ENCODE measurements around the gene TSPAN14. TPM values are rescaled to one million over a fixed set of nuclear protein-coding genes. Genes with fewer than 3 reads are reported as not detected.

TSPAN14 gene
- total and polyA plus RNA-seq, 10 of the 15 experiments (the other 5 are each of a cell fraction or from before 2014, with no cell fraction given): 2.5 to 31.7 (median 17.9) TPM

GRCh38 chr10:80459047-80459865 is 5.1 kb downstream of the TSPAN14 start (continued):
- TF ChIP-seq, protein P1, sequence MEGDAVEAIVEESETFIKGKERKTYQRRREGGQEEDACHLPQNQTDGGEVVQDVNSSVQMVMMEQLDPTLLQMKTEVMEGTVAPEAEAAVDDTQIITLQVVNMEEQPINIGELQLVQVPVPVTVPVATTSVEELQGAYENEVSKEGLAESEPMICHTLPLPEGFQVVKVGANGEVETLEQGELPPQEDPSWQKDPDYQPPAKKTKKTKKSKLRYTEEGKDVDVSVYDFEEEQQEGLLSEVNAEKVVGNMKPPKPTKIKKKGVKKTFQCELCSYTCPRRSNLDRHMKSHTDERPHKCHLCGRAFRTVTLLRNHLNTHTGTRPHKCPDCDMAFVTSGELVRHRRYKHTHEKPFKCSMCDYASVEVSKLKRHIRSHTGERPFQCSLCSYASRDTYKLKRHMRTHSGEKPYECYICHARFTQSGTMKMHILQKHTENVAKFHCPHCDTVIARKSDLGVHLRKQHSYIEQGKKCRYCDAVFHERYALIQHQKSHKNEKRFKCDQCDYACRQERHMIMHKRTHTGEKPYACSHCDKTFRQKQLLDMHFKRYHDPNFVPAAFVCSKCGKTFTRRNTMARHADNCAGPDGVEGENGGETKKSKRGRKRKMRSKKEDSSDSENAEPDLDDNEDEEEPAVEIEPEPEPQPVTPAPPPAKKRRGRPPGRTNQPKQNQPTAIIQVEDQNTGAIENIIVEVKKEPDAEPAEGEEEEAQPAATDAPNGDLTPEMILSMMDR (IDR thresholded peaks at IDR 0.05 in 2 of 3, conservative IDR thresholded peaks at IDR 0.05 in 1 of 3; ENCODE audit: control insufficient read depth in 2 of 3, extremely low read depth in 1 of 3, insufficient read depth in 1 of 3, low read depth in 3 of 3, low read length in 3 of 3): peak; percentile 11 to 15 (median 14); a peak in 2 of 6 replicates
- TF ChIP-seq YY1 (IDR thresholded peaks at IDR 0.05; ENCODE audit: low read depth, low read length): no peak
- TF ChIP-seq, protein P2, sequence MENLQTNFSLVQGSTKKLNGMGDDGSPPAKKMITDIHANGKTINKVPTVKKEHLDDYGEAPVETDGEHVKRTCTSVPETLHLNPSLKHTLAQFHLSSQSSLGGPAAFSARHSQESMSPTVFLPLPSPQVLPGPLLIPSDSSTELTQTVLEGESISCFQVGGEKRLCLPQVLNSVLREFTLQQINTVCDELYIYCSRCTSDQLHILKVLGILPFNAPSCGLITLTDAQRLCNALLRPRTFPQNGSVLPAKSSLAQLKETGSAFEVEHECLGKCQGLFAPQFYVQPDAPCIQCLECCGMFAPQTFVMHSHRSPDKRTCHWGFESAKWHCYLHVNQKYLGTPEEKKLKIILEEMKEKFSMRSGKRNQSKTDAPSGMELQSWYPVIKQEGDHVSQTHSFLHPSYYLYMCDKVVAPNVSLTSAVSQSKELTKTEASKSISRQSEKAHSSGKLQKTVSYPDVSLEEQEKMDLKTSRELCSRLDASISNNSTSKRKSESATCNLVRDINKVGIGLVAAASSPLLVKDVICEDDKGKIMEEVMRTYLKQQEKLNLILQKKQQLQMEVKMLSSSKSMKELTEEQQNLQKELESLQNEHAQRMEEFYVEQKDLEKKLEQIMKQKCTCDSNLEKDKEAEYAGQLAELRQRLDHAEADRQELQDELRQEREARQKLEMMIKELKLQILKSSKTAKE (IDR thresholded peaks at IDR 0.05; ENCODE audit: low read depth, poor library complexity, severe bottlenecking): peak; percentile 16
- TF ChIP-seq WRNIP1 (IDR thresholded peaks at IDR 0.05; ENCODE audit: borderline replicate concordance, low read depth, low read length): 0 out of 2 replicates have a peak, but pooled peaks have one; percentile 73
- no peak for TF ChIP-seq ETV6 (conservative IDR thresholded peaks at IDR 0.05 in 1 of 2, IDR thresholded peaks at IDR 0.05 in 1 of 2; ENCODE audit: borderline replicate concordance in 1 of 2, low read depth in 1 of 2)
- TF ChIP-seq PRDM15 (CRISPR knock-in tag; IDR thresholded peaks at IDR 0.05): no peak
- peak; percentile 13; the same call in 1 of the 2 replicates for TF ChIP-seq CHD2 (IDR thresholded peaks at IDR 0.05; ENCODE audit: borderline replicate concordance, low read depth, low read length)
- no peak for TF ChIP-seq FOXK2 (IDR thresholded peaks at IDR 0.05)
- 0 out of 2 replicates have a peak, but pooled peaks have one; percentile 10 for TF ChIP-seq SMC3 (IDR thresholded peaks at IDR 0.05; ENCODE audit: borderline replicate concordance, low read length)
- no peak for TF ChIP-seq GABPA (IDR thresholded peaks at IDR 0.05; ENCODE audit: low read depth)
- TF ChIP-seq RELA (IDR thresholded peaks at IDR 0.05; ENCODE audit: borderline replicate concordance, partially characterized antibody): no peak
- no peak for TF ChIP-seq ATF3 (IDR thresholded peaks at IDR 0.05; ENCODE audit: borderline replicate concordance, extremely low read depth, low read depth, low read length)
- TF ChIP-seq ZNF274 (IDR thresholded peaks at IDR 0.05; ENCODE audit: insufficient read depth, insufficient read length): no peak
- peak; percentile 55 to 65; a peak in 2 of 4 replicates for TF ChIP-seq IKZF2 (IDR thresholded peaks at IDR 0.05)
- peak; percentile 48; the same call in 1 of the 2 replicates for TF ChIP-seq EED (IDR thresholded peaks at IDR 0.05; ENCODE audit: low read depth)
- no peak for TF ChIP-seq BMI1 (IDR thresholded peaks at IDR 0.05; ENCODE audit: borderline replicate concordance)
- no peak for TF ChIP-seq SMAD1 (IDR thresholded peaks at IDR 0.05; ENCODE audit: low read depth, partially characterized antibody)
- TF ChIP-seq SPI1 (IDR thresholded peaks at IDR 0.05; ENCODE audit: borderline replicate concordance, insufficient read depth, low read depth, low read length): peak; percentile 54; the same call in 1 of the 2 replicates
- TF ChIP-seq RFX5 (IDR thresholded peaks at IDR 0.05; ENCODE audit: low read depth, low read length): no peak
- no peak for TF ChIP-seq SIN3A (IDR thresholded peaks at IDR 0.05; ENCODE audit: low read depth, low read length)
- no peak for TF ChIP-seq DPF2 (IDR thresholded peaks at IDR 0.05)
